Mucosa of stomach (tissue), 1 donor: ENCODE measurements around the gene PTPRU.

Experiments used
- H3K27me3 ChIP-seq: one replicate; pipeline ENCODE4 v1.7.0; 2013; ENCODE audit warnings: mild to moderate bottlenecking, low read length; ENCODE audit not compliant: control insufficient read depth, insufficient read depth
- H3K36me3 ChIP-seq: one replicate; pipeline ENCODE4 v1.7.0; 2013; ENCODE audit warnings: low read length; ENCODE audit not compliant: control insufficient read depth, insufficient read depth
- H3K4me1 ChIP-seq: one replicate; pipeline ENCODE4 v1.7.0; 2013; ENCODE audit warnings: mild to moderate bottlenecking, low read length; ENCODE audit not compliant: control insufficient read depth, insufficient read depth
- H3K4me3 ChIP-seq: one replicate; pipeline ENCODE4 v1.7.0; 2013; ENCODE audit warnings: low read length
- H3K9ac ChIP-seq: one replicate; pipeline ENCODE4 v1.7.0; 2013; ENCODE audit warnings: mild to moderate bottlenecking, low read length, moderate library complexity
- H3K9me3 ChIP-seq: one replicate; pipeline ENCODE4 v1.7.0; 2013; ENCODE audit warnings: mild to moderate bottlenecking, low read length, moderate library complexity; ENCODE audit not compliant: control insufficient read depth
- donor health status: Pancreatic carcinoma.

PTPRU gene

DNA sequence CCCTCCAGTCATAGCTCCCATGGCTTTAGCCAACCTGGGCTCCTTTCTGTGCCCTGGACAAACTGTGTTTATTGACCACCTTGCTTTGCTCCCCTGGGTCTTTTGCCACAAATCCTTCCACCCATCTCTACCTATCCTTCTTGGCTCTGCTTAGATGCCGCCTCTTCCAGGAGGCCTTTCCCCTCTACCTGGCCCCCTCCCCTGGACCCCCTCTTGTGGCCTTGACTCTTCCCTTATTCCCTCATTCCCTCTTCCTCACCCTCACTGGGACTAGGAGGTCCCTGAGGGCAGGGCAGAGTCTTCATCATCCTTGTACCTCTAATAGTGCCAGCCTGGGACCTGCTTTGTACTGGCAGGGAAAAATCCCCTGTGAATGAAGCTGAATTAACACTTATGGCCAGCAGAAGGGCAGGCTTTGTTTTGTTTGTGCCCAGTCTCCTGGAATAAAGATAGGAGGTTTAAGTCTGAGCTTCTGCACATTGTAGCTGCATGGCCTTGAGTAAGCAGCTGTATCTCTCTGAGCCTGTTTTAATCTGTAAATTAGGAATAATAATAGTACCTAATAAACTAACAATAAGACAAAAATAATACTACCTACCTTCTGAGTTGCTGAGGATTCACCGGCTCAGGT, 13.7 kb downstream of the PTPRU start:
- Histone ChIP-seq H3K9me3 (no peaks in the 10 kb centered on the region), H3K36me3 (no peaks in the 10 kb centered on the region), H3K4me1 (no peaks in the 10 kb centered on the region), H3K9ac (no peak overlapping the region), H3K27me3 (no peaks in the 10 kb centered on the region), H3K4me3 (no peak overlapping the region)

DNA sequence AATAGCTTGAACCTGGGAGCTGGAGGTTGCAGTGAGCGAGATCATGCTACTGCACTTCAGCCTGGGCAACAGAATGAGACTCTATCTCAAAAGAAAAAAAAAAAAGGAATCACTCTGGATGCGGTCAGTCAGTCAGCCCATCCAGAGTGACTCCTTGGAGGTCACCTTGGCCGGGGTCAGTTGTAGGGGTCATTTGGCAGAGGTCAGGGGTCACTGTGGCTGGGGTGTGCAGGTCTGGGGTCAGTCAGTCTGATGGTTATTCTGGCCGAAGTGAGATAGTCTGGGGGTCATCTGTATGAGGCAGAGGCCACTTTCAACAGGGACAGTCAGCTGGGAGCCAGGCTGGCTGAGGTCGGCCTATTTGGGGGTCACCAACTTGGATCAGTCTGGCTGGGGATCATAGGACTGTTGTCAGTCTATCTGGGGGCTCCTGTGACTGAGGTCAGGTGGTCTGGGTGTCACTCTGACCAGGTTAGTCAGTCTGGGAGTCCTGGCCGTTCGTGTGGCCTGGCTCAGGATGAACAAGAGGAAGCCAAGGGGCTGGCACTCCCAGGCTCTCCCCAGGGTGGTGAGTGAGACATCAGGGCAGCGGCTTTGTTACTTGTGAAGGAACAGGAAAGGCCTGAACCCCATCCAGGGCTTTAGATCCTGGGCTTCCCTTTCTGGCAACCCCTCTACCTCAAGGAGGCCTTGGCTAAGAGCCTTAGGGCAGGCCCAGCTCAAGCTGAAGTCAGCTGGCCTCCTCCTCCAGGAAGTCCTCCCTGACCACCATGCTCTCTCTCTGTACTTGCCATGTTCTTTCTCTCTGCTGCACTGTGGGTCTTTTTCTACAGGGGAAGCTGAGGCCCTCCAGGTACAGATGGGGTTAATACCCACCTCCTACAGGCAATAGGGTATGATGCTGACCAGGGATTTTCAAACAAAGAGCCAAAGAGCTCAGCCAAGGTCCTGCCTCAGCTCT, 15.1 kb downstream of the PTPRU start:
- H3K9me3 ChIP-seq, result no peaks in the 10 kb centered on the region
- no peaks in the 10 kb centered on the region for H3K36me3 ChIP-seq
- no peaks in the 10 kb centered on the region for H3K4me1 ChIP-seq
- H3K4me3 ChIP-seq, result no peak overlapping the region
- H3K9ac ChIP-seq, result no peak overlapping the region
- H3K27me3 ChIP-seq, result no peaks in the 10 kb centered on the region

DNA sequence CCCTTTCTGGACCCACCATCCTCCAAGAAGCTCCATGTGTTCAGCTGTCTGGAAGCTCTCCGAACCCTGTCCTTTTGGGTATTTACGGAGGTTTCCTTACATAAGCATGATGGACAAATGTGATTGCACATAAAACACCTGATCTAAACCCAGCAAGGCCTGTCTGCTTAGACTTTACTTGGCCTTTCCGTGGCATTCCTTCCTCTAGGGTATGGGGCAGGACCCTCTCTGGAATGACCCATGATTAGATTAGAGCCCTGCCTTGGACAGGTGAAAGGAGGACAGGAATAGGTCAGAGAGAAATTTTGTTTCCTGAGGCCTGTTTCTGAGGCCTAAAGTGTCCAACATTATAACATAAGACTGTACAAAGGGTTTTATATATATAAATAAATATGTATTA, 16.9 kb downstream of the PTPRU start:
- H3K27me3 ChIP-seq, result peaks cover 2% of the 10 kb centered on the region
- H3K4me1 ChIP-seq, result no peaks in the 10 kb centered on the region
- H3K36me3 ChIP-seq, result no peaks in the 10 kb centered on the region
- no peaks in the 10 kb centered on the region for H3K9me3 ChIP-seq
- H3K9ac ChIP-seq, result no peak overlapping the region
- H3K4me3 ChIP-seq, result no peak overlapping the region

DNA sequence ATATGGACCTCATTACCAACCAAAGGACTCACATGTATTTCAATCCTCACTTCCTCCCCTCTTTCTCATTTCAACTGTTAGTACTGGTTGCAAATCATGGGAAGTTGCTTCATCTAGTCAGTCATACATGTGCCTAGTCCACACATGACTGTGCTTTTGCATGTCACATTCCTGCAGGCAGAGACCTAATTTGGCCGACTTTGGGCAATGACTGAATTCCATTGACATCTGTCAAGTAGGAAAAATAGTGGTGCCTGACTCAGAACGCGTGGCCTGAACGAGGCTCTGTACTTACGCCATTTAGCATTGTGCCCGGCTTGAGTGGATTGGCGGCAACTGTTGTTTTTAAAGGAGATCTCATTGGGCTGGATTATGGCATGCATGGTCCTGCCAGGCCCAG, 18.0 kb downstream of the PTPRU start:
- no peaks in the 10 kb centered on the region for H3K9me3 ChIP-seq
- peaks cover 5% of the 10 kb centered on the region for H3K4me1 ChIP-seq
- no peak overlapping the region for H3K4me3 ChIP-seq
- peaks cover 13% of the 10 kb centered on the region for H3K27me3 ChIP-seq
- no peaks in the 10 kb centered on the region for H3K36me3 ChIP-seq
- no peak overlapping the region for H3K9ac ChIP-seq

DNA sequence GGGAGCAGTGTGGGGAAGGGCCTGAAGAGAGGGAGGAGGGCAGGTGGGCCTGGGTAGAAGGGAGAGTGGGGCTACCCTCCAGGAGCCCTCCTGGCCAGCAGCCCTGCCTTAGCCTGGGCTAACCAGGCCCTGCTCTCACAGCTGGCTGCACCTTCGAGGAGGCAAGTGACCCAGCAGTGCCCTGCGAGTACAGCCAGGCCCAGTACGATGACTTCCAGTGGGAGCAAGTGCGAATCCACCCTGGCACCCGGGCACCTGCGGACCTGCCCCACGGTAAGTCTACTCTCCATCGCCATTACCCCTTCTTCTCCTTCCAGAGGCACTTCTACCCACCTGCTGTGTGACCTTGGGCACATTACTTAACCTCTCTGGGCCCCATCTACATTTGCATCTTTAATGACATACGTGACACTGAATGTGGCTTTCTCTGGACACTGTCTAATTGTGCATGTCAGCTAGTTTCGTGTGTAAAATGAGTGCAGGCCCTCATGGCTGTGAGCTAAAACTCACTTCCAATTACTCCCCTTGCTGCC, 18.9 kb downstream of the PTPRU start:
- Histone ChIP-seq H3K27me3 (peaks cover 13% of the 10 kb centered on the region), H3K36me3 (no peaks in the 10 kb centered on the region), H3K9ac (no peak overlapping the region), H3K4me3 (no peak overlapping the region), H3K4me1 (peaks cover 5% of the 10 kb centered on the region), H3K9me3 (no peaks in the 10 kb centered on the region)

DNA sequence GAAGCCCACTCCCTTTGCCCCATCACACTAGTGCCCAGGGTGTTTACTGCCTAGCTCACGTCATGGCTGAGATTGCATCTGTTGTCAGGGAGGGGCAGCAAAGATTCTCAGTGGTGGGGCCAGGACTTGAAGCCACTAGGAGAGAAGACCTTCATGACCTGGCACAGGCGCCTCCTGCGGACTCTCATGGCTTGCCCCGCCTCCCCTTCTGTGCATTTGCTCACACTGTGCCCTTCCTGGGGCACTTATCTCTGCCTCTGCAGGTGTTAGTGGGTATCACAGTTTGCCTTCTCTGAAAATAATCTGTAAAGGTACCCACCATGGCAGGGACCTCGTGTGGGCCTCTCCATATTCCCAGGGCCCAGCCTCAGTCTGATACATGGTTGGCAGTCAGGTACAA, 20.1 kb downstream of the PTPRU start:
- H3K36me3 ChIP-seq, result no peaks in the 10 kb centered on the region
- no peak overlapping the region for H3K4me3 ChIP-seq

DNA sequence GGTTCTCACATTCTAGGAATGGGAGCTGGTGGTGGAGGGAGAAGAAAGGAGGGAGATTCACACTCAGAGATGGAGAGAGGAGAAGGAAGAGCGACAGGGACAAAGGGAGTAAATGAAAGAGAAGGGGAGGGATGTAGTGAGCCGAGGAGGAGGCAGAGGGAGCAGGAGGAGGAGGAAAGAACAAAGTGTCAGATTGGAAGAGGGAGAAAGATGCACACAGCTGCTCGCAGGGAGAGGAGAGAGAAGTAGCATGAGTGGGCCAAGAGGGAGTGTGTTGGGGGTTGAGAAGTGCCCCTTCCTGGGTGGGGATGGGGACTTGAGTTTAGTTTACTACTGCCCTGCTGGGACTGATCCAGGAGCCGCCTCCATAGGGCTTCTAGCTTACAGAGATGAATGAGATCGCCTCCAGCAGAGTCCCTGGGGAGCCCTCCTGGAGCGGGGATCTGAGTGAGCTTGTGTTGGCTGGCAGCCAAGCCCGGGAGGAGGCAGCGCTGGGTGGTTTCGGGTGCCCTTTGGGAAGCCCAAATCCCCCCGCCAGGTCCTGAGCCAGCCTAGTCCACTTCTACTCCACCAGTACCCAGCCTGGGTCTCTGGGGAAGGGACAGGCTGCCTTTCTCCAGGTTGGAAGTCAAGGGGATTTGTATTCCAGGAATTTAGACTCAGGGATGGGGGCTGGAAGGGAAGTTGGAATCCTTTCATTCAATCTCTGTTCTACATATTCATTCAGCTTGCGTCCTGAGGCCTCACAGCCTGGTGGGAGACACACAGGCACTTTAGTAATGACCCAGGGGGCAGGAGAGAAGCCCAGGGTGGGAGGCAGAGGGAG, 20.9 kb downstream of the PTPRU start:
- H3K9me3 ChIP-seq, result no peaks in the 10 kb centered on the region
- H3K36me3 ChIP-seq, result no peaks in the 10 kb centered on the region
- H3K9ac ChIP-seq, result no peak overlapping the region
- H3K4me3 ChIP-seq, result no peak overlapping the region
- peaks cover 13% of the 10 kb centered on the region for H3K27me3 ChIP-seq
- H3K4me1 ChIP-seq, result peaks cover 5% of the 10 kb centered on the region

More for the DNA sequence above, 20.1 kb downstream of the PTPRU start:
- H3K27me3 ChIP-seq, result peaks cover 13% of the 10 kb centered on the region
- peaks cover 5% of the 10 kb centered on the region for H3K4me1 ChIP-seq
- no peaks in the 10 kb centered on the region for H3K9me3 ChIP-seq
- no peak overlapping the region for H3K9ac ChIP-seq

DNA sequence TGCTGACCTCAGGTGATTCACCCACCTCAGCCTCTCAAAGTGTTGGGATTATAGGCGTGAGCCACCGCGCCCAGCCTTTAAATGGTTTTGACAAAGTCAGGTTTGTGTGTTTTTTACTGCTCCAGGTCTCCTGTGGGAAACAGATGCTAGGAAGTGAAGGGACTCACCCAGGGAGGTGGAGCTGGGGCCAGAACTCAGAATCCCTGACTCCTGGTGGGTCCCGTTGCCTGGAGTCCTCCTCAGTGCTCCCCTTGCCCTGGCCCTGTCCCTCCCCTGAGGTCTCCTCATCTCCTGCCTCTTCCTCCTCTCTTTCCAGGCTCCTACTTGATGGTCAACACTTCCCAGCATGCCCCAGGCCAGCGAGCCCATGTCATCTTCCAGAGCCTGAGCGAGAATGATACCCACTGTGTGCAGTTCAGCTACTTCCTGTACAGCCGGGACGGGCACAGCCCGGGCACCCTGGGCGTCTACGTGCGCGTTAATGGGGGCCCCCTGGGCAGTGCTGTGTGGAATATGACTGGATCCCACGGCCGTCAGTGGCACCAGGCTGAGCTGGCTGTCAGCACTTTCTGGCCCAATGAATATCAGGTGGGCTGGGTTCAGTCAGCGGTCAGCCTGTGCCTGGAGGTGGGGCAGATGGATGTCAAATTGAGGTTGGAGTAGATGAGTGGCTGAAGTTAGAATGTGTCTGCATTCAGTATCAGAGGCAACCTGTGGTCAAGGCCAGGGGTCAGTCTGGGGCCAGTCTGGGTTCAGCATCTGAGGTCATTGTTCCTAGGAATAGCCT, 22.1 kb downstream of the PTPRU start:
- H3K36me3 ChIP-seq, result no peaks in the 10 kb centered on the region
- peaks cover 13% of the 10 kb centered on the region for H3K27me3 ChIP-seq
- peaks cover 5% of the 10 kb centered on the region for H3K4me1 ChIP-seq
- H3K4me3 ChIP-seq, result no peak overlapping the region
- no peaks in the 10 kb centered on the region for H3K9me3 ChIP-seq
- H3K9ac ChIP-seq, result no peak overlapping the region

DNA sequence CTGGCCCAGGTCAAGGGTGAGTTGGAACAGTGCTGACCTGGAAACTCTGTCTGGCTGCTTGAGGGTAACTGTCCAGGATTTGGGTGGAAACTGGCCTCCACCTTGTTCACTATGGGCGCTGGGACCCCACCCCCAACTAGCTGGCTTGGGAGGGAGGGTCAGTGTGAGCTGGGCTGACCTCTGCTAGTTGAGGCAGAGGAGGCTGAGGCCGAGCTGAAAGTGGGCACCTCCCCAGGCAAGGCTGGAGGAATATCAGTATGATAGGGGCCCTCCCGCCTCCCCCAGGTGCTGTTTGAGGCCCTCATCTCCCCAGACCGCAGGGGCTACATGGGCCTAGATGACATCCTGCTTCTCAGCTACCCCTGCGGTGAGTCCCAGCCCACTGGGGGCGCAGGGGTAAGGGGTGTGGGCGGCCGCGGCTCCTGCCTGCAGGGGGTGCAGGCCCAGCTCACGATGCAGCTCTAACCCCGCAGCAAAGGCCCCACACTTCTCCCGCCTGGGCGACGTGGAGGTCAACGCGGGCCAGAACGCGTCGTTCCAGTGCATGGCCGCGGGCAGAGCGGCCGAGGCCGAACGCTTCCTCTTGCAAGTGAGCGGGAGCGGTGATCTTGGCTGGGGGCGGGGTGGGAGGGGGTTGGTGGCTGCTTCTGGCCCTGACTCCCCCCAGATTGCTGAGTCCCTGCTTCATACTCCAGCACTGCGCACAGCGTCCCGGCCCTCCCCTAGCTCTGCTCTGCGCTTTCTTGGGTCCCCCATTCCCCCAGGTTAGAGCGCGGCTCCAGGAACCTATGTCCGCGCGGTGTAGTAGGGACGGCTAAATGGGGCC, 22.9 kb downstream of the PTPRU start:
- no peaks in the 10 kb centered on the region for H3K36me3 ChIP-seq
- peaks cover 5% of the 10 kb centered on the region for H3K4me1 ChIP-seq
- no peaks in the 10 kb centered on the region for H3K9me3 ChIP-seq
- no peak overlapping the region for H3K4me3 ChIP-seq
- H3K27me3 ChIP-seq, result peaks cover 13% of the 10 kb centered on the region
- no peak overlapping the region for H3K9ac ChIP-seq

DNA sequence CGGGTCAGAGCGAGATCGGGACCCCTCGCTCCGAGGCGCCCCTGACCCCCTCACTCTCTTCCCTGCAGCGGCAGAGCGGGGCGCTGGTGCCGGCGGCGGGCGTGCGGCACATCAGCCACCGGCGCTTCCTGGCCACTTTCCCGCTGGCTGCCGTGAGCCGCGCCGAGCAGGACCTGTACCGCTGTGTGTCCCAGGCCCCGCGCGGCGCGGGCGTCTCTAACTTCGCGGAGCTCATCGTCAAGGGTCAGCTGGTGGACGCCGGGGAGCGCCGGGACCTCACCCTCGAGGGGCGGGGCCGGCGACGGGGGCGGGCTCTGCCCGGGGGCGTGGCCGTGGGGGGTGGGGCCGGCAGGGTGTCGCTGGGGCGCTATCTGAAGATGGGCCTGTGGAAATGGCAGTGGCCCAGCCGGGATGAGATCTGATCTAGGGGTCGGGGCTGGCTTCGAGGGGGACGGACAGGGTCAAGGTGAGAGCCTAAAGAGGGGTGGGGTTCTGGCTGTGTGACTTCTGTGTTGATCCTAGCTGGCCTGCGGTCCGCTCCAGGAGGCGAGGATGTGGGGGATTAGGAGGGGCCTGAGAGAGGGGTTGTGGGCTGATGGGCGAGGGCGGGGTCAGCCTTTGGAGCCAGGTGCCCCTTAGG, 23.6 kb downstream of the PTPRU start:
- no peaks in the 10 kb centered on the region for H3K36me3 ChIP-seq
- peaks cover 13% of the 10 kb centered on the region for H3K27me3 ChIP-seq
- no peak overlapping the region for H3K9ac ChIP-seq
- peaks cover 5% of the 10 kb centered on the region for H3K4me1 ChIP-seq
- no peaks in the 10 kb centered on the region for H3K9me3 ChIP-seq
- no peak overlapping the region for H3K4me3 ChIP-seq
